Uterus (tissue), 2 donors: ENCODE measurements around the gene PCLO.

Experiments used
- POLR2A ChIP-seq, 2 donors: fragments of 450-650 bp; IDR thresholded peaks; one replicate each; pipeline ENCODE4 v1.6.1; 2016; ENCODE audit warnings: antibody characterized with exemption in 2 of 2, mild to moderate bottlenecking in 1 of 2, moderate library complexity in 1 of 2
- TF ChIP-seq, protein P1 (sequence below), 4 experiments: fragments of 200-600 bp in 2 of 4; fragments of 450-650 bp in 2 of 4; sonication (generic) in 2 of 4; IDR thresholded peaks; one replicate each; pipeline ENCODE4 v1.5.1; 2016 to 2019; ENCODE audit warnings: antibody characterized with exemption in 4 of 4, mild to moderate bottlenecking in 2 of 4, moderate library complexity in 1 of 4

DNA sequence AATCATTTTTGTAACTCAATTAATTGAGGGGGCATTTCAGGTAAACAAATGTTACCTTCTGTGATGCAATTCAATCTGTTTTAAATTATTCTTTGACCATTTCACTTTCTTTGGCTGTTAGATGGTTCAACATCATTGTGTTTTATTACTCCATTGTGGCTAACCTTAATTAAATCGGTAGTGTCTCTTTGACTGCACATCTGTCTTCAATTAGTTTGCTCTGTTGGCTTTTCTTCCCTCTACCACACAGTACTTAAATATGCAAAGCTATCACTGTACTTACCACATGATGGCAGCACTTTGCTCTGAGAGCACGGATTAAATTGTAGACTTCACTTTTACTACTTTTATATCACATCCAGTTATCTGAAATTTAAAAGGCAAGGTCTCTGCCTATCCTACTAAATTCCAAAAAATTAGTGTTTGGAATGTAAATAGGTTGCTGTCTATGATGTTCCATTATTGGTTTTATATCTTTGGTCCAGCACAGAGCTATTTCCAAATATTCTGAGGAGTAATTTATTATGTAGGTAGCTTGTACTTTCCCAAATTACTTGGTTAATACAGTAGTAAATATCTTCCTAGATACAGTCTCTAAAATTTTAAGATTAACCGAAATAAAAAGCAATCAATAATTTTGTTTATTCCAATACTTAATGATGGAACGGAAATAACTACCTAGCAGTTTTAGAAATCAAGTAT is 352.0 kb downstream of the PCLO start:
- TF ChIP-seq POLR2A (IDR thresholded peaks at IDR 0.05) = no peak
- TF ChIP-seq, protein P1, sequence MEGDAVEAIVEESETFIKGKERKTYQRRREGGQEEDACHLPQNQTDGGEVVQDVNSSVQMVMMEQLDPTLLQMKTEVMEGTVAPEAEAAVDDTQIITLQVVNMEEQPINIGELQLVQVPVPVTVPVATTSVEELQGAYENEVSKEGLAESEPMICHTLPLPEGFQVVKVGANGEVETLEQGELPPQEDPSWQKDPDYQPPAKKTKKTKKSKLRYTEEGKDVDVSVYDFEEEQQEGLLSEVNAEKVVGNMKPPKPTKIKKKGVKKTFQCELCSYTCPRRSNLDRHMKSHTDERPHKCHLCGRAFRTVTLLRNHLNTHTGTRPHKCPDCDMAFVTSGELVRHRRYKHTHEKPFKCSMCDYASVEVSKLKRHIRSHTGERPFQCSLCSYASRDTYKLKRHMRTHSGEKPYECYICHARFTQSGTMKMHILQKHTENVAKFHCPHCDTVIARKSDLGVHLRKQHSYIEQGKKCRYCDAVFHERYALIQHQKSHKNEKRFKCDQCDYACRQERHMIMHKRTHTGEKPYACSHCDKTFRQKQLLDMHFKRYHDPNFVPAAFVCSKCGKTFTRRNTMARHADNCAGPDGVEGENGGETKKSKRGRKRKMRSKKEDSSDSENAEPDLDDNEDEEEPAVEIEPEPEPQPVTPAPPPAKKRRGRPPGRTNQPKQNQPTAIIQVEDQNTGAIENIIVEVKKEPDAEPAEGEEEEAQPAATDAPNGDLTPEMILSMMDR (IDR thresholded peaks at IDR 0.05) = peak in 3 of 4 experiments; percentile 18 to 31 (median 18)
